ENCODE results near the gene CRMP1. TPM values are rescaled to one million over a fixed set of nuclear protein-coding genes. Genes with fewer than 3 reads are reported as not detected.

The CRMP1 gene
- total RNA-seq, 3 donors from 2014 or later = 0.44 to 1.6 (median 1.3) TPM

- H3K27ac ChIP-seq = no peak overlapping the region
- no peaks in the 10 kb centered on the region for H3K27me3 ChIP-seq
- TF ChIP-seq POLR2AphosphoS5 (IDR thresholded peaks at IDR 0.05) (no peak), POLR2A (IDR thresholded peaks at IDR 0.05) (no peak), CTCF (IDR thresholded peaks at IDR 0.05) (no peak)
- intact Hi-C loops (cut with DNase I; ENCODE audit: low total_unique reads) = no loop called here
- H3K9me3 ChIP-seq = no peaks in the 10 kb centered on the region
- no peaks in the 10 kb centered on the region for H3K36me3 ChIP-seq
- H3K4me1 ChIP-seq = no peaks in the 10 kb centered on the region
- DNase-seq (ENCODE audit: low spot score in 2 of 2) = no peak
- H3K4me3 ChIP-seq = no peak overlapping the region
These were observed 70.3 kb downstream of the CRMP1 start for GRCh38 chr4:5822619-5823018.

GRCh38 chr4:5821665-5822358 is 71.1 kb downstream of the CRMP1 start:
- Histone ChIP-seq H3K9me3 (no peaks in the 10 kb centered on the region), H3K36me3 (no peaks in the 10 kb centered on the region), H3K4me3 (no peak overlapping the region), H3K4me1 (no peaks in the 10 kb centered on the region), H3K27ac (no peak overlapping the region), H3K27me3 (no peaks in the 10 kb centered on the region)
- intact Hi-C loops (cut with DNase I; ENCODE audit: low total_unique reads) = no loop called here
- no peak for TF ChIP-seq POLR2A (IDR thresholded peaks at IDR 0.05)
- no peak for TF ChIP-seq POLR2AphosphoS5 (IDR thresholded peaks at IDR 0.05)
- TF ChIP-seq CTCF (IDR thresholded peaks at IDR 0.05) = no peak
- no peak for DNase-seq (ENCODE audit: low spot score in 2 of 2)

- Histone ChIP-seq H3K4me3 (no peak overlapping the region), H3K4me1 (no peaks in the 10 kb centered on the region), H3K27me3 (no peaks in the 10 kb centered on the region), H3K9me3 (no peaks in the 10 kb centered on the region), H3K36me3 (no peaks in the 10 kb centered on the region), H3K27ac (no peak overlapping the region)
- intact Hi-C loops (cut with DNase I; ENCODE audit: low total_unique reads) = no loop called here
- TF ChIP-seq CTCF (IDR thresholded peaks at IDR 0.05) = no peak
- TF ChIP-seq POLR2A (IDR thresholded peaks at IDR 0.05) = no peak
- no peak for TF ChIP-seq POLR2AphosphoS5 (IDR thresholded peaks at IDR 0.05)
- DNase-seq (ENCODE audit: low spot score in 2 of 2) = peak in 1 of 2 donors; percentile 25
These were observed 76.0 kb downstream of the CRMP1 start for GRCh38 chr4:5816851-5817375.

GRCh38 chr4:5816101-5816500 is 76.8 kb downstream of the CRMP1 start:
- TF ChIP-seq POLR2A (IDR thresholded peaks at IDR 0.05) = no peak
- no peak for TF ChIP-seq CTCF (IDR thresholded peaks at IDR 0.05)
- no peak for TF ChIP-seq POLR2AphosphoS5 (IDR thresholded peaks at IDR 0.05)
- Histone ChIP-seq H3K36me3 (no peaks in the 10 kb centered on the region), H3K4me3 (no peak overlapping the region), H3K27ac (no peak overlapping the region), H3K9me3 (no peaks in the 10 kb centered on the region), H3K4me1 (no peaks in the 10 kb centered on the region), H3K27me3 (no peaks in the 10 kb centered on the region)
- peak in 1 of 2 donors; percentile 40 for DNase-seq (ENCODE audit: low spot score in 2 of 2)
- intact Hi-C loops (cut with DNase I; ENCODE audit: low total_unique reads) = no loop called here

GRCh38 chr4:5815641-5816040 is 77.2 kb downstream of the CRMP1 start:
- Histone ChIP-seq H3K9me3 (no peaks in the 10 kb centered on the region), H3K4me3 (no peak overlapping the region), H3K27me3 (no peaks in the 10 kb centered on the region), H3K4me1 (no peaks in the 10 kb centered on the region), H3K27ac (no peak overlapping the region), H3K36me3 (peaks cover 2% of the 10 kb centered on the region)
- no peak for TF ChIP-seq CTCF (IDR thresholded peaks at IDR 0.05)
- no peak for TF ChIP-seq POLR2AphosphoS5 (IDR thresholded peaks at IDR 0.05)
- TF ChIP-seq POLR2A (IDR thresholded peaks at IDR 0.05) = no peak
- no peak for DNase-seq (ENCODE audit: low spot score in 2 of 2)
- intact Hi-C loops (cut with DNase I; ENCODE audit: low total_unique reads) = no loop called here

Data from breast epithelium (tissue), 4 donors.